BJ (cell line): ENCODE results near the gene TMCC3. TPM values are rescaled to one million over a fixed set of nuclear protein-coding genes. Genes with fewer than 3 reads are reported as not detected.

Source experiments
- CTCF ChIA-PET: fragments of 350-600 bp; formaldehyde crosslinking; extraction: SDS; loops from one replicate; lab custom pipeline; 2021; ENCODE audit warnings: antibody characterized with exemption, inconsistent platforms; lab: Yijun Ruan, JAX
- POLR2A ChIA-PET: fragments of 300-600 bp; sonication (Branson Sonifier 250); formaldehyde crosslinking; extraction: SDS; loops from one replicate; lab custom pipeline; 2021; ENCODE audit warnings: antibody characterized with exemption; lab: Charles Lee
- DNase-seq: peaks from one replicate; pipeline ENCODE4 v3.0.0-alpha.2; 2011; ENCODE audit warnings: low read depth
- H3K27me3 ChIP-seq: 2 replicates; pipeline ENCODE4 v1.6.0; 2011; ENCODE audit warnings: low read length; ENCODE audit not compliant: control insufficient read depth, insufficient read depth
- H3K36me3 ChIP-seq: 2 replicates; pipeline ENCODE4 v1.5.1; 2011; ENCODE audit warnings: low read length; ENCODE audit not compliant: control insufficient read depth, insufficient read depth
- H3K4me3 ChIP-seq: 2 replicates; pipeline ENCODE4 v1.5.1; 2011; ENCODE audit warnings: low read depth, mild to moderate bottlenecking, control low read depth, low read length
- polyA plus RNA-seq: library from polyadenylated mRNA; depleted of rRNA; stranded (reverse); fragments of >200 nt; gene quantifications from 2 replicates; pipeline ENCODE4 v1.2.3, GENCODE V29; 2011
- TF ChIP-seq, protein P1 (sequence below): IDR thresholded peaks from 2 replicates; pipeline ENCODE4 v1.5.1; 2011; ENCODE audit warnings: low read depth, mild to moderate bottlenecking, control low read depth, inconsistent platforms, low read length, moderate library complexity; ENCODE audit not compliant: insufficient read depth

The TMCC3 gene
- polyA plus RNA-seq, 1 experiment, result not detected

DNA sequence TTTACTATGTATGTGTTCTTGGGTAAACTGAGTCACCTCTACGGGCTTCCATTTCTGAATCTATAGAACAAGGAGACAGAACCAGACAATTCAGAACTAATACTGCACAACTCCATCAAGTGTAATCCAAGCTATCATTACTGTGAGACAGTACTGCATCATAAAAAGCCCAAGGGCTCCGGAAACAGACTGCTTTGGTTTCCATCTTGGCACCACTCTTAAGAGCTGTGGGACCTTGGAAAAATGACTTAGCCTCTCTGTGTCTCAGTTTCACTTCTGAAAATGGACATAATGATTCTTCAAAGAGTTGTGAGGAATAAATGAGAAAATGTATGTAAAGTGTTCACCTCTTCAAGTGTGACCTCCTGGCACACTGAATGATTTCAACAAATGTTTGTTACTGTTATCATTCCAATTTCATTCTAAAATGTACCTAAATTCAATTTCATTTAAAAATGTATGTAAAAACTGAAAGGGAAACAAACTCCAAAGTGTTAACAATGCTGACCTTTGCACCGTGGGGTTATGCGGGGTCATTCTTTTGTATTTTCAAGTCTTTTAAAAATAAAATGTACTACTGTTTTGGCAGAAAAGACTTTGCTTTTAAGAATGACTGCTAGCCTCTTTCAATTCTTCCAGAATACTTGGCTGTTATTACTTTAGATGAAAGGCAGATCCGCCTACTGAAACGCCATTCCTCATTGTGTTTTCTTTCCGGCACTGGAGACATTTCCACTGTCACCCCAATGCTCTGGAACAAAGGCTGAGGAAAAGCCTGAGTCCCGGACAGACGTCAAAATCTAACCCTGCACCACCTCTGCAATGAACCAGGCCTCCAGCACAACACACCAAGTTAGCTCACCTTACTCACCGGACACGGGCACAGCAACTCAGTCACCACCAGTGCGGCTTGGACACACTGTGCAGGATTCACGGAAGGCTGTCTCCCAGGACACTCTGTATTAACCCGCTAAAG lies 62.8 kb downstream of the TMCC3 start:
- no peak overlapping the region for H3K4me3 ChIP-seq
- CTCF ChIA-PET, result interaction anchor here (0.6 kb wide), 1 partner anchor 430 kb away, joined by 7 read pairs; no protein-coding TSS in a partner anchor
- TF ChIP-seq, protein P1, sequence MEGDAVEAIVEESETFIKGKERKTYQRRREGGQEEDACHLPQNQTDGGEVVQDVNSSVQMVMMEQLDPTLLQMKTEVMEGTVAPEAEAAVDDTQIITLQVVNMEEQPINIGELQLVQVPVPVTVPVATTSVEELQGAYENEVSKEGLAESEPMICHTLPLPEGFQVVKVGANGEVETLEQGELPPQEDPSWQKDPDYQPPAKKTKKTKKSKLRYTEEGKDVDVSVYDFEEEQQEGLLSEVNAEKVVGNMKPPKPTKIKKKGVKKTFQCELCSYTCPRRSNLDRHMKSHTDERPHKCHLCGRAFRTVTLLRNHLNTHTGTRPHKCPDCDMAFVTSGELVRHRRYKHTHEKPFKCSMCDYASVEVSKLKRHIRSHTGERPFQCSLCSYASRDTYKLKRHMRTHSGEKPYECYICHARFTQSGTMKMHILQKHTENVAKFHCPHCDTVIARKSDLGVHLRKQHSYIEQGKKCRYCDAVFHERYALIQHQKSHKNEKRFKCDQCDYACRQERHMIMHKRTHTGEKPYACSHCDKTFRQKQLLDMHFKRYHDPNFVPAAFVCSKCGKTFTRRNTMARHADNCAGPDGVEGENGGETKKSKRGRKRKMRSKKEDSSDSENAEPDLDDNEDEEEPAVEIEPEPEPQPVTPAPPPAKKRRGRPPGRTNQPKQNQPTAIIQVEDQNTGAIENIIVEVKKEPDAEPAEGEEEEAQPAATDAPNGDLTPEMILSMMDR, result no peak

DNA sequence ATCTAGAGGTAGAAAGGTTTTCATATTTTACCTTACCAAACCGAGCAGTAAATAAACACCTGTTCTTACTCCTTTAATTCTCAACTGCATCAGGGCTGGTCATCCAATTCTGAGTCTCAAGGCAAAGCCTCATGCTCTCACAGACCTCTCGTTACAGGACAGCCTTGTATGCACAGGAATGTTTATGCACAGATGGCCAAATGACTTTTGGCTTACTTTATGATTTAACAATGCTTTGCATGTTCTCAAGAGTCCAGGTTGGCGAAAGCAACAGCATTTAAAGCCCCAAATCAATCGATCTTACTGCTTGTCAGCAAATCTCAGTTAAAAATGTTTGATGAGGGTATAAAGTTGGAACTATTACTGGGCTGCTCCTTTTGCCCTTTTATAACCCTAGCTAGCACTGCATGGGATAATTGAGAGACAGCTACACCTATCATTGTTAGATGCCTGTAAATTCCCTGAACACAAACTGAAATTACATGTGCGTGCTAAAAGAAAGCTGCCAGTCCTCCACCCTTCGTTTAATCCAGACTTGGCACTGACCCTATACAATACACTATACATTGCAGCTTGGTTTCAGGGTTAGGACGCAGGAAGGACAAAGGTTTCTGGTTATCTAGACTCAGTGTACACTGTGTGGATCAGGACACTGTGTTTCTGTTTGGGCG lies 63.6 kb downstream of the TMCC3 start:
- TF ChIP-seq, protein P1, result no peak
- Histone ChIP-seq H3K36me3 (no peaks in the 10 kb centered on the region), H3K4me3 (no peak overlapping the region), H3K27me3 (no peaks in the 10 kb centered on the region)
- ChIA-PET POLR2A (no interaction called here), CTCF (no interaction called here)
- no peak for DNase-seq

More for the DNA sequence above, 62.8 kb downstream of the TMCC3 start:
- no peak for DNase-seq
- H3K36me3 ChIP-seq, result no peaks in the 10 kb centered on the region
- POLR2A ChIA-PET, result no interaction called here
- no peaks in the 10 kb centered on the region for H3K27me3 ChIP-seq

DNA sequence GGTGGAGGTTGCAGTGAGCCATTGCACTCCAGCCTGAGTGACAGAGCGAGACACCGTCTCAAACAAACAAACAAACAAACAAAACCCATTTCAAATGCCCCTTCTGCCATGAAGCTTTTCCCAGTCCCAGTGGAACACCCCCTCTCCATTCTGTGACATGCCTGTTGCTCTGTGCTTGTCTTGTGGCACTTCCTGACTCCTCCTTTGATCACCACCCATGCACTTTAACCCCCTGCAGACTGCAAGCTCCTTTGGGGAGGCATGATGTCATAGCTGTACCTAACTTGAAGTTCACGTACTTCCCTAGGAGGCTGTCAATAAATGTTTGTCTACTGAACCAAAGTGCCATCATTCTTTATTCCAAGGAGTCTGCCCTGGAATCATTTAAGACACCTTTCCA lies 64.7 kb downstream of the TMCC3 start:
- no peak overlapping the region for H3K4me3 ChIP-seq
- DNase-seq, result no peak
- ChIA-PET CTCF (no interaction called here), POLR2A (no interaction called here)
- H3K27me3 ChIP-seq, result no peaks in the 10 kb centered on the region
- no peaks in the 10 kb centered on the region for H3K36me3 ChIP-seq
- TF ChIP-seq, protein P1, result no peak

GRCh38 chr12:94584377-94584776 lies 66.0 kb downstream of the TMCC3 start:
- CTCF ChIA-PET, result no interaction called here
- no peaks in the 10 kb centered on the region for H3K36me3 ChIP-seq

More at GRCh38 chr12:94584377-94584776, 66.0 kb downstream of the TMCC3 start:
- no peaks in the 10 kb centered on the region for H3K27me3 ChIP-seq
- POLR2A ChIA-PET, result no interaction called here
- DNase-seq, result no peak
- TF ChIP-seq, protein P1, result no peak
- no peak overlapping the region for H3K4me3 ChIP-seq
